Pancreas (tissue), 10 donors: Measurements from ENCODE around the gene ALOX5AP. TPM values are rescaled to one million over a fixed set of nuclear protein-coding genes. Genes with fewer than 3 reads are reported as not detected.

Experiments
- ATAC-seq, 4 donors: fragments of 200-7000 bp; cut with Tn5 transposase; one replicate each; pipeline versions ENCODE4 v1.8.0 to v1.9.1; 2020; ENCODE audit warnings: mild to moderate bottlenecking in 4 of 4, moderate library complexity in 4 of 4
- DNase-seq, 6 donors: peaks; one replicate each; pipeline ENCODE4 v3.0.0-alpha.2; 2020
- FAIRE-seq: peaks from 2 replicates; lab custom pipeline; 2012; peaks lifted over from hg19 to GRCh38; lab: Jason Lieb, UNC
- H3K27ac ChIP-seq, 4 donors: fragments of 200-600 bp; sonication (generic); 1 replicate in 3 of 4; 2 replicates in 1 of 4; pipeline versions ENCODE4 v1.5.0 to v1.8.0; 2020
- H3K27me3 ChIP-seq, 4 donors: fragments of 200-600 bp; one replicate each; pipeline ENCODE4 v1.8.0; 2021
- H3K36me3 ChIP-seq, 3 donors: fragments of 200-600 bp; sonication (generic) in 1 of 3; one replicate each; pipeline versions ENCODE4 v1.5.0 to v1.8.0; 2020 to 2021
- H3K4me1 ChIP-seq, 3 donors: fragments of 200-600 bp; one replicate each; pipeline ENCODE4 v1.8.0; 2021
- H3K4me3 ChIP-seq, 4 donors: fragments of 200-600 bp; sonication (generic) in 2 of 4; one replicate each; pipeline versions ENCODE4 v1.5.0 to v1.8.0; 2020 to 2021
- H3K9me3 ChIP-seq, 4 donors: fragments of 200-600 bp; one replicate each; pipeline ENCODE4 v1.8.0; 2021
- CTCF ChIP-seq, 4 donors: fragments of 200-600 bp; sonication (generic) in 3 of 4; IDR thresholded peaks; one replicate each; pipeline versions ENCODE4 v1.5.0 to v1.8.0; 2021; ENCODE audit warnings: antibody characterized with exemption in 4 of 4
- WGBS, 2 donors: extraction: QIAGEN DNeasy Blood & Tissue Kit; methylation state at CpG; one replicate each; pipeline ENCODE4 v1.1.7; 2013; 5-methylcytosine and 5-hydroxymethylcytosine counted together
- intact Hi-C, 3 donors: fragments of 100-400 bp; cut with DNase I; formaldehyde crosslinking; loops; one replicate each; pipeline versions ENCODE4 v1.11.1 to v1.14.2; 2022
- polyA plus RNA-seq, 2 donors: library from polyadenylated mRNA; stranded (reverse); fragments of 200-250 nt; gene quantifications; one replicate each; pipeline ENCODE4 v1.2.3, GENCODE V29; 2013
- total RNA-seq, 6 donors: library from RNA; stranded (reverse); fragmentation: NEBNext Ultra II Directional in 4 of 6; extraction: Animal tissue kit (Norgen Biotek cat#: 25700) in 4 of 6; gene quantifications; one replicate each; pipeline versions ENCODE4 v1.2.1 to v1.2.4, GENCODE V29; 2021 to 2023
- donor health status: healthy with polysubstance abuse.
- donor health status: DM: no; HTN: no; CAD: no; lungs with moderate emphysema.
- donor health status: DM: no; HTN: no; CAD: no.
- donor health status: control.
- donor health status: control.
- donor health status: Bipolar disorder and iron deficiency.
- donor health status: DM: yes; HTN: yes; CAD: no.
- donor health status: DM: no; HTN: no; CAD: no.
- donor health status: DM: no; HTN: no; CAD: no.
- donor health status: DM: yes; HTN: yes; CAD: no.

Gene ALOX5AP
- total and polyA plus RNA-seq, 8 donors = 1.3 to 33.2 (median 3.6) TPM

DNA sequence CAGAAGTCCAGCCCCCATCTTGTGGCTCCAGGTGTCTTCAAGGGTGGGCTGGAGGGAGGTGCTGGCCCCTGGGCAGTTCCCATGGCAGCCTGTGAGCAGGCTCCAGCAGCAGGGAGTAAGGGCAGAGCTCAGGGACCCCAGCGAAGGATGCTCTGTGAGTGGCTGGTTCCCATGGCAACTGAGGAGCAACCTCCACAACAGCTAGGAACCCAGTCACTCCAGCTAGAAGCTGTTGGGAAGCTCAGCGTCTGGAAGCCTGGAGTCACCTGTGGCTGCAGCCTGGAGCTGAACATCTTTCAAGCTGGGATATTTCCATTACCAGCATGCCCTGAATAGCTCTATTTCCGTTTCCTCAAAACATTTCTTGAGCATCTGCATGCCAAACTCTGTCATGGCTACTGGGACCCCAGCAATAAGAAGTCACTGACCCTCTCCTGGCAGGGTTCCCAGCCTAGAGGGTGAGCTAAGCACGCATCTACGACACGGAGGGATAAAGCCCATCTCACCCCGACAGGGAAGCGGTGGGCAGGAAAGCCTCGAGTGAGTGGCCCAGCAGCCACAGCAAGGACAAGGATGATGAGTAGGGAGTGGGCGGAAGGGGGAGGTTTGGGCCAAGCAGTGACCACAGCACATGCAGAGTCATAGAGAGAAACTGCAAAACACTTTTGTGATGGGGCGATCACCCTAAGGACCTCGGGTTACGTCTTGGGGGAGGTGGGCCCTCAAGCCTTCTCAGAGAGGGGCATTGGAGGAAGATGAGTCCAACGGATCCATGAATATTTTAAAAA is 52.6 kb downstream of the ALOX5AP start:
- DNase-seq (no peak), FAIRE-seq (no peak), ATAC-seq (no peak)
- H3K9me3 ChIP-seq = no peaks in the 10 kb centered on the region
- H3K36me3 ChIP-seq = no peaks in the 10 kb centered on the region
- H3K4me1 ChIP-seq = no peaks in the 10 kb centered on the region
- no peaks in the 10 kb centered on the region for H3K27me3 ChIP-seq
- intact Hi-C loops = no loop called here
- 82 to 83% methylated on average over 14 of the region's 14 CpGs for WGBS, 2 donors
- no peak overlapping the region for H3K4me3 ChIP-seq
- H3K27ac ChIP-seq = no peak overlapping the region
- no peak for TF ChIP-seq CTCF (IDR thresholded peaks at IDR 0.05)

DNA sequence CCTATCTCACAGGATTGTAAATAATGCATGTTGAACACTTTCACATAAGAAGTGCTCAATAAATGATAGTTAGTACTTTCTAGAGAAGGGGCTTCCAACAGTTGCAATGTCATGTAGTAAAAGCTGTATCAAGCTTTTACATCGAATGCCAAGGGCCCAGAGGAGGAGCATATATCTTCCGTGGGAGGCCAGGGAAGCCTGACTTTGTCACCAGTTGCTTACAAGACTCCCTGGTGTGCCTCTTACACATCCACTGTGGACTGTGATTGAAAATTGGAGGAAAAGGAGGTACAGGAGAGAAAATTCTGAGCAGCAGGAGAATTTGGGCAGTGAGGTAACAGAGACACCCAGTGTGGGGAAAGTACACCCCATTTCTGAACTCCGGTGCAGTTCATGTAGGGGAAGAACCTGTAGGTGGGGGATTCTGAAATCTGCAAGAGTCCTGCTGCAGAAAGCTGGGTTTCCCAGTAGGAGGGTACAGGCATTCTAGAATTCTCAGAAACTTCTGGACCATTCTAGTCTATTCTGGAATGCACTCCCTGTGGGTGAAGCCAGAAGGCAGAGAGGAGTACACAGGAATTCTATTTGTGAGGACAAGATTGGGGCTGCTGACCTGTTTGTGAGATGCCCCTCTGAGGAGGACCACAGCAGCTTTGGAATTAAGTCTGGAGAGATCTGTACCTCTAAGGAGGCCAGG is 54.0 kb downstream of the ALOX5AP start:
- Histone ChIP-seq H3K27me3 (no peaks in the 10 kb centered on the region), H3K4me3 (no peak overlapping the region), H3K36me3 (no peaks in the 10 kb centered on the region), H3K27ac (no peak overlapping the region), H3K4me1 (no peaks in the 10 kb centered on the region), H3K9me3 (no peaks in the 10 kb centered on the region)
- no peak for ATAC-seq
- intact Hi-C loops = no loop called here
- DNase-seq = no peak
- no peak for FAIRE-seq
- TF ChIP-seq CTCF (IDR thresholded peaks at IDR 0.05) = no peak
- WGBS, 2 donors = 71 to 81% methylated on average over 3 of the region's 3 CpGs

DNA sequence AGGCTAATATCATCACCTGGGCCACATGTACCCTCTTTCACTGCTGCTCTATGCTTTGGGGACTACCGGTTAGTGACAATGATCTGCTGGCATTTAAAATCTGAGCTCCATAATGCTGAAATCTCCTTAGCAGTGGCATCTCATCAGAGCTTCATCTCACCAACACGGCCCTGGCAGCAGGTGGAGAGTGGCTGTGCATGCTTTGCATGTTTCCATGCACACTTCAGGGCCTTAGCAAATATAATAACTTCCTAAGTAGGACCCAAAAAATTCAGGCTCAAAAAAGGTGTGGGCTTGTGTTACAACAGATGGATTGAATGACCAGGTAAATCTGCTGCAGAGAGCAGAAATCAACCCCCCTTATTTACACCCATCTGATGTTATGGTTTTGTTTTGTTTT is 55.2 kb downstream of the ALOX5AP start:
- H3K36me3 ChIP-seq = no peaks in the 10 kb centered on the region
- DNase-seq (no peak), ATAC-seq (no peak), FAIRE-seq (no peak)
- H3K9me3 ChIP-seq = no peaks in the 10 kb centered on the region
- no peak overlapping the region for H3K27ac ChIP-seq
- H3K4me1 ChIP-seq = no peaks in the 10 kb centered on the region
- intact Hi-C loops = loop anchor here in 1 of 3 donors (10.0 kb wide), 1 partner anchor 106 kb away; no protein-coding TSS in a partner anchor
- H3K27me3 ChIP-seq = no peaks in the 10 kb centered on the region
- WGBS, 2 donors = 81 to 87% methylated on average over 2 of the region's 2 CpGs
- TF ChIP-seq CTCF (IDR thresholded peaks at IDR 0.05) = no peak
- H3K4me3 ChIP-seq = no peak overlapping the region

- TF ChIP-seq CTCF (IDR thresholded peaks at IDR 0.05) = no peak
- DNase-seq = peak in 1 of 6 donors; percentile 33
- FAIRE-seq = no peak
- intact Hi-C loops = loop anchor here in 1 of 3 donors (10.0 kb wide), 1 partner anchor 107 kb away; no protein-coding TSS in a partner anchor
- Histone ChIP-seq H3K36me3 (no peaks in the 10 kb centered on the region), H3K27me3 (no peaks in the 10 kb centered on the region), H3K4me3 (no peak overlapping the region), H3K9me3 (no peaks in the 10 kb centered on the region), H3K4me1 (no peaks in the 10 kb centered on the region), H3K27ac (no peak overlapping the region)
- WGBS, 2 donors = 76 to 84% methylated on average over 11 of the region's 11 CpGs
- ATAC-seq = no peak
Measured at GRCh38 chr13:30791354-30792001, 56.1 kb downstream of the ALOX5AP start.
